22Rv1 (cell line): ENCODE results near the gene FMN1.

Experiments used
- H3K27ac ChIP-seq: fragments of 450-650 bp; 2 replicates; pipeline ENCODE4 v1.5.1; 2017
- CTCF ChIP-seq: fragments of 450-650 bp; IDR thresholded peaks from 2 replicates; pipeline ENCODE4 v1.5.1; 2017; ENCODE audit warnings: mild to moderate bottlenecking
- ZFX ChIP-seq: fragments of 450-650 bp; IDR thresholded peaks from 2 replicates; pipeline ENCODE4 v1.6.1; 2017; ENCODE audit warnings: antibody characterized with exemption, borderline replicate concordance

The FMN1 gene

GRCh38 chr15:33099213-33099612, 95.3 kb downstream of the FMN1 start:
- TF ChIP-seq CTCF, result no peak
- TF ChIP-seq ZFX, result no peak
- H3K27ac ChIP-seq, result no peak overlapping the region

- TF ChIP-seq ZFX, result no peak
- TF ChIP-seq CTCF, result no peak
- no peak overlapping the region for H3K27ac ChIP-seq
Measured at GRCh38 chr15:33098094-33099058, 96.1 kb downstream of the FMN1 start.

GRCh38 chr15:33096134-33096533, 98.4 kb downstream of the FMN1 start:
- no peak overlapping the region for H3K27ac ChIP-seq
- no peak for TF ChIP-seq CTCF
- TF ChIP-seq ZFX, result no peak

- no peak overlapping the region for H3K27ac ChIP-seq
- no peak for TF ChIP-seq ZFX
- no peak for TF ChIP-seq CTCF
Measured at GRCh38 chr15:33095641-33096040, 98.9 kb downstream of the FMN1 start.

GRCh38 chr15:33094336-33094735, 100.2 kb downstream of the FMN1 start:
- no peak overlapping the region for H3K27ac ChIP-seq
- TF ChIP-seq ZFX (no peak), CTCF (no peak)

- H3K27ac ChIP-seq, result no peak overlapping the region
- TF ChIP-seq CTCF (no peak), ZFX (no peak)
Measured at GRCh38 chr15:33093222-33093621, 101.3 kb downstream of the FMN1 start.

GRCh38 chr15:33091983-33092693, 102.4 kb downstream of the FMN1 start:
- H3K27ac ChIP-seq, result no peak overlapping the region
- TF ChIP-seq CTCF, result no peak
- no peak for TF ChIP-seq ZFX
